ENCODE measurements around the gene LST1. TPM values are rescaled to one million over a fixed set of nuclear protein-coding genes. Genes with fewer than 3 reads are reported as not detected.
A peak's percentile ranks its signal among the peaks of the same experiment; 100 is the strongest.

LST1 gene
- total and polyA plus RNA-seq, 4 donors = 10.4 to 24.6 (median 13.4) TPM

GRCh38 chr6:31544676-31545075 lies 41.4 kb upstream of the LST1 start:
- DNase-seq (ENCODE audit: low spot score) = no peak
- no peak for TF ChIP-seq ATF3 (IDR thresholded peaks at IDR 0.05)
- no peak for TF ChIP-seq RXRA (IDR thresholded peaks at IDR 0.05)
- no peak for TF ChIP-seq TAF1 (conservative IDR thresholded peaks at IDR 0.05)
- no peak for TF ChIP-seq RAD21 (IDR thresholded peaks at IDR 0.05)
- no peak for TF ChIP-seq FOXA2 (IDR thresholded peaks at IDR 0.05)
- no peak for TF ChIP-seq HNF4G (IDR thresholded peaks at IDR 0.05)
- H3K4me1 ChIP-seq (ENCODE audit: control insufficient read depth in 4 of 4, insufficient read depth in 4 of 4, low read length in 3 of 4) = peaks cover 8 to 39% (median 29%) of the 10 kb centered on the region in 4 donors
- no peaks in the 10 kb centered on the region for H3K9me3 ChIP-seq (ENCODE audit: control insufficient read depth in 4 of 4, low read length in 3 of 4)
- H3K27ac ChIP-seq (ENCODE audit: low read depth in 1 of 2, low read length in 2 of 2) = no peak overlapping the region
- H3K4me3 ChIP-seq (ENCODE audit: low read depth in 1 of 3, low read length in 3 of 3) = no peak overlapping the region
- H3K27me3 ChIP-seq (ENCODE audit: control insufficient read depth in 4 of 4, insufficient read depth in 4 of 4, low read length in 3 of 4) = no peaks in the 10 kb centered on the region
- 71% methylated on average over 2 of the region's 2 CpGs for WGBS
- H3K9ac ChIP-seq (ENCODE audit: low read depth in 1 of 2, low read length in 2 of 2) = no peak overlapping the region
- H3K36me3 ChIP-seq (ENCODE audit: control insufficient read depth in 4 of 4, insufficient read depth in 3 of 4, low read depth in 1 of 4, low read length in 3 of 4) = peaks cover 0 to 9% (median 6%) of the 10 kb centered on the region in 4 donors

GRCh38 chr6:31545291-31545690 lies 40.8 kb upstream of the LST1 start:
- no peaks in the 10 kb centered on the region for H3K27me3 ChIP-seq (ENCODE audit: control insufficient read depth in 4 of 4, insufficient read depth in 4 of 4, low read length in 3 of 4)
- DNase-seq (ENCODE audit: low spot score) = no peak
- H3K9me3 ChIP-seq (ENCODE audit: control insufficient read depth in 4 of 4, low read length in 3 of 4) = no peaks in the 10 kb centered on the region
- H3K4me1 ChIP-seq (ENCODE audit: control insufficient read depth in 4 of 4, insufficient read depth in 4 of 4, low read length in 3 of 4) = peaks cover 6 to 33% (median 23%) of the 10 kb centered on the region in 4 donors
- no peak overlapping the region for H3K9ac ChIP-seq (ENCODE audit: low read depth in 1 of 2, low read length in 2 of 2)
- no peak overlapping the region for H3K4me3 ChIP-seq (ENCODE audit: low read depth in 1 of 3, low read length in 3 of 3)
- no peak overlapping the region for H3K27ac ChIP-seq (ENCODE audit: low read depth in 1 of 2, low read length in 2 of 2)
- 77% methylated on average over 7 of the region's 7 CpGs for WGBS
- peaks cover 0 to 10% (median 4%) of the 10 kb centered on the region in 4 donors for H3K36me3 ChIP-seq (ENCODE audit: control insufficient read depth in 4 of 4, insufficient read depth in 3 of 4, low read depth in 1 of 4, low read length in 3 of 4)
- TF ChIP-seq, protein P1, sequence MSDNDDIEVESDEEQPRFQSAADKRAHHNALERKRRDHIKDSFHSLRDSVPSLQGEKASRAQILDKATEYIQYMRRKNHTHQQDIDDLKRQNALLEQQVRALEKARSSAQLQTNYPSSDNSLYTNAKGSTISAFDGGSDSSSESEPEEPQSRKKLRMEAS (IDR thresholded peaks at IDR 0.05) = no peak
- TF ChIP-seq NR2F2 (IDR thresholded peaks at IDR 0.05) (no peak), SP1 (IDR thresholded peaks at IDR 0.05) (no peak), GABPA (IDR thresholded peaks at IDR 0.05 in 1 of 2, conservative IDR thresholded peaks at IDR 0.05 in 1 of 2) (no peak), JUND (IDR thresholded peaks at IDR 0.05) (no peak), ATF3 (IDR thresholded peaks at IDR 0.05) (no peak)
- TF ChIP-seq, protein P2, sequence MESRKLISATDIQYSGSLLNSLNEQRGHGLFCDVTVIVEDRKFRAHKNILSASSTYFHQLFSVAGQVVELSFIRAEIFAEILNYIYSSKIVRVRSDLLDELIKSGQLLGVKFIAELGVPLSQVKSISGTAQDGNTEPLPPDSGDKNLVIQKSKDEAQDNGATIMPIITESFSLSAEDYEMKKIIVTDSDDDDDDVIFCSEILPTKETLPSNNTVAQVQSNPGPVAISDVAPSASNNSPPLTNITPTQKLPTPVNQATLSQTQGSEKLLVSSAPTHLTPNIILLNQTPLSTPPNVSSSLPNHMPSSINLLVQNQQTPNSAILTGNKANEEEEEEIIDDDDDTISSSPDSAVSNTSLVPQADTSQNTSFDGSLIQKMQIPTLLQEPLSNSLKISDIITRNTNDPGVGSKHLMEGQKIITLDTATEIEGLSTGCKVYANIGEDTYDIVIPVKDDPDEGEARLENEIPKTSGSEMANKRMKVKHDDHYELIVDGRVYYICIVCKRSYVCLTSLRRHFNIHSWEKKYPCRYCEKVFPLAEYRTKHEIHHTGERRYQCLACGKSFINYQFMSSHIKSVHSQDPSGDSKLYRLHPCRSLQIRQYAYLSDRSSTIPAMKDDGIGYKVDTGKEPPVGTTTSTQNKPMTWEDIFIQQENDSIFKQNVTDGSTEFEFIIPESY (IDR thresholded peaks at IDR 0.05) = no peak

- H3K36me3 ChIP-seq (ENCODE audit: control insufficient read depth in 4 of 4, insufficient read depth in 3 of 4, low read depth in 1 of 4, low read length in 3 of 4) = peaks cover 0 to 13% (median 10%) of the 10 kb centered on the region in 4 donors
- peaks cover 5 to 25% (median 17%) of the 10 kb centered on the region in 4 donors for H3K4me1 ChIP-seq (ENCODE audit: control insufficient read depth in 4 of 4, insufficient read depth in 4 of 4, low read length in 3 of 4)
- H3K27ac ChIP-seq (ENCODE audit: low read depth in 1 of 2, low read length in 2 of 2) = peak within 1 kb of the TSS; percentile 52 to 84
- DNase-seq (ENCODE audit: low spot score) = peak; percentile 88
- H3K4me3 ChIP-seq (ENCODE audit: low read depth in 1 of 3, low read length in 3 of 3) = peak within 1 kb of the TSS; percentile 15 to 78 (median 56)
- peak within 1 kb of the TSS; percentile 51 to 97 for H3K9ac ChIP-seq (ENCODE audit: low read depth in 1 of 2, low read length in 2 of 2)
- H3K27me3 ChIP-seq (ENCODE audit: control insufficient read depth in 4 of 4, insufficient read depth in 4 of 4, low read length in 3 of 4) = no peaks in the 10 kb centered on the region
- WGBS = 10% methylated on average over 11 of the region's 11 CpGs
- H3K9me3 ChIP-seq (ENCODE audit: control insufficient read depth in 4 of 4, low read length in 3 of 4) = no peaks in the 10 kb centered on the region
- TF ChIP-seq GABPA (IDR thresholded peaks at IDR 0.05 in 1 of 2, conservative IDR thresholded peaks at IDR 0.05 in 1 of 2) (no peak), RAD21 (IDR thresholded peaks at IDR 0.05) (peak; percentile 99 to 100), NR2F2 (IDR thresholded peaks at IDR 0.05) (peak; percentile 16), HNF4A (conservative IDR thresholded peaks at IDR 0.05) (peak in 1 of 2 donors; percentile 14), REST (IDR thresholded peaks at IDR 0.05) (no peak), JUND (IDR thresholded peaks at IDR 0.05) (no peak), HNF4G (IDR thresholded peaks at IDR 0.05) (no peak), FOXA1 (IDR thresholded peaks at IDR 0.05) (no peak), FOXA2 (IDR thresholded peaks at IDR 0.05) (no peak), CTCF (IDR thresholded peaks at IDR 0.05; ENCODE audit: low read depth, low read length, missing input control) (peak; percentile 98)
- TF ChIP-seq, protein P2 (IDR thresholded peaks at IDR 0.05) = no peak
Measured at GRCh38 chr6:31546339-31546957, 39.6 kb upstream of the LST1 start, which contains the start of gene ATP6V1G2. ATP6V1G2 (minus strand) TSS chr6:31546608; CDS start chr6:31546559, 49 bp downstream.
